GM21529 (cell line): ENCODE measurements around the gene SLC2A9.
"Not testable (repeated sequence)": the region's sequence is repeated elsewhere in the genome, so short reads cannot be mapped to it uniquely, and the experiment has no call there.

Experiments used
- ATAC-seq: cut with Tn5 transposase; IDR thresholded peaks from one replicate; pipeline ENCODE4 v1.9.1; 2021; ENCODE audit not compliant: unreplicated experiment

The SLC2A9 gene

GRCh38 chr4:9999956-10000561, 21.2 kb downstream of the SLC2A9 start:
- peak; percentile 52 for ATAC-seq

GRCh38 chr4:9997886-9998285, 23.4 kb downstream of the SLC2A9 start:
- ATAC-seq: no peak

GRCh38 chr4:9996319-9997110, 24.8 kb downstream of the SLC2A9 start:
- no peak for ATAC-seq

GRCh38 chr4:9994246-9994847, 26.9 kb downstream of the SLC2A9 start:
- ATAC-seq: peak; percentile 65

- ATAC-seq: no peak
Measured at GRCh38 chr4:9989918-9990635, 31.2 kb downstream of the SLC2A9 start.

GRCh38 chr4:9988933-9989332, 32.4 kb downstream of the SLC2A9 start:
- no peak for ATAC-seq

- ATAC-seq: peak; percentile 11
Measured at GRCh38 chr4:9988363-9988749, 32.9 kb downstream of the SLC2A9 start.

- ATAC-seq: peak; percentile 80
Measured at GRCh38 chr4:9987749-9988362, 33.4 kb downstream of the SLC2A9 start.

- ATAC-seq: no peak
Measured at GRCh38 chr4:9984621-9985020, 36.7 kb downstream of the SLC2A9 start.

GRCh38 chr4:9983211-9983610, 38.1 kb downstream of the SLC2A9 start:
- ATAC-seq: no peak

- ATAC-seq: not testable (repeated sequence)
Measured at GRCh38 chr4:9981899-9982298, 39.4 kb downstream of the SLC2A9 start.

GRCh38 chr4:9980898-9981297, 40.4 kb downstream of the SLC2A9 start:
- no peak for ATAC-seq

GRCh38 chr4:9979101-9979701, 42.1 kb downstream of the SLC2A9 start:
- ATAC-seq: no peak

GRCh38 chr4:9977518-9978031, 43.7 kb downstream of the SLC2A9 start:
- ATAC-seq: no peak

GRCh38 chr4:9976781-9977180, 44.5 kb downstream of the SLC2A9 start:
- ATAC-seq: no peak

- ATAC-seq: no peak
Measured at GRCh38 chr4:9976293-9976692, 45.0 kb downstream of the SLC2A9 start.

GRCh38 chr4:9971711-9972110, 49.6 kb downstream of the SLC2A9 start:
- ATAC-seq: no peak

GRCh38 chr4:9970399-9971011, 50.8 kb downstream of the SLC2A9 start:
- peak; percentile 78 for ATAC-seq

GRCh38 chr4:9969526-9970398, 51.5 kb downstream of the SLC2A9 start:
- ATAC-seq: peak; percentile 4
